Astrocyte of the spinal cord (primary cell): ENCODE data around the gene CHRNG.

ENCODE experiments used
- DNase-seq: peaks from one replicate; pipeline ENCODE4 v3.0.0; 2011; ENCODE audit warnings: low read depth, low spot score
- H3K4me3 ChIP-seq: 2 replicates; pipeline ENCODE4 v1.5.1; 2011; ENCODE audit warnings: low read depth, mild to moderate bottlenecking, low read length, moderate library complexity
- in situ Hi-C: cut with HindIII; loops from 2 replicates; pipeline ENCODE4 v1.10.0; 2017; ENCODE audit warnings: low sequenced_read_pairs
- TF ChIP-seq, protein P1 (sequence below): IDR thresholded peaks from 2 replicates; pipeline ENCODE4 v1.5.1; 2012; ENCODE audit warnings: low read depth, mild to moderate bottlenecking, low read length, inconsistent platforms

CHRNG gene, protein sequence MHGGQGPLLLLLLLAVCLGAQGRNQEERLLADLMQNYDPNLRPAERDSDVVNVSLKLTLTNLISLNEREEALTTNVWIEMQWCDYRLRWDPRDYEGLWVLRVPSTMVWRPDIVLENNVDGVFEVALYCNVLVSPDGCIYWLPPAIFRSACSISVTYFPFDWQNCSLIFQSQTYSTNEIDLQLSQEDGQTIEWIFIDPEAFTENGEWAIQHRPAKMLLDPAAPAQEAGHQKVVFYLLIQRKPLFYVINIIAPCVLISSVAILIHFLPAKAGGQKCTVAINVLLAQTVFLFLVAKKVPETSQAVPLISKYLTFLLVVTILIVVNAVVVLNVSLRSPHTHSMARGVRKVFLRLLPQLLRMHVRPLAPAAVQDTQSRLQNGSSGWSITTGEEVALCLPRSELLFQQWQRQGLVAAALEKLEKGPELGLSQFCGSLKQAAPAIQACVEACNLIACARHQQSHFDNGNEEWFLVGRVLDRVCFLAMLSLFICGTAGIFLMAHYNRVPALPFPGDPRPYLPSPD

DNA sequence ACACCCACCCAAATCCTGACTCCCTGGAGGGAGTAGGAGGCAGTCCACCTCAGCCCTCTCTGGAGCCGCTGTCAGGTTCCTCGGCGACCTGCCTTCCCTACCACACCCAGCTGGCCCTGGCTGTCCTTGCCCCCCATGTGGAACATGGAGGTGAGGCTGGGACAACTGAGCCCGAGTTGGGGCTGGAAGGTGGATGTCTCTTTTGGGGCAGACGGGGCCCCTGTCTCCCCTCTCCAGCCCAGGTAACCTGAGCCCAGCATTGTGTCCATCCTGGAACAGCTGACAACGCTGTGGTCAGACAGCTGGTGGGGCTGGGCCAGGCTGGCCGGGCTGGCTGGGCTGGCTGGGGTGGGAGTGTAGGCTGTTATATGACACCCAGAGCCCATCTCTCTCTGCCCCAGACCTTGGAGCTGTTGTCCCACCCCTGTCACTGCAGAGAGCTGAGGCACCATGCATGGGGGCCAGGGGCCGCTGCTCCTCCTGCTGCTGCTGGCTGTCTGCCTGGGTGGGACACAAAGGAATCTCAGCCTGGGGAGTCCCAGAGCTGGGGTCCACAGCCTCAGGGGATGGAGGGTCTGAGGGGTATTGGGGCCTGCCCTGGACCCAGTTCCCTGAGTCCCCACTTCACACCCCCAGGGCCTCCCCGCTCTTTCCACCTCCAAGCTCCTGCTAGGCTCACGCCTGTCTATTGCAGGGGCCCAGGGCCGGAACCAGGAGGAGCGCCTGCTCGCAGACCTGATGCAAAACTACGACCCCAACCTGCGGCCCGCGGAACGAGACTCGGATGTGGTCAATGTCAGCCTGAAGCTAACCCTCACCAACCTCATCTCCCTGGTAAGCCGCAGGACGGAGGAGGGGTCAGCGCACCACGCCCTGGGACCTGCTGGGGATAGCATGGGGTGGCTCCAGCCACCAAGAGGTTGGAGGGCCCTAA, at the start of gene CHRNG:
CHRNG (plus strand) TSS at position 395 of the 934 bp plus-strand sequence; CDS start at position 451, 56 bp downstream.
- TF ChIP-seq, protein P1, sequence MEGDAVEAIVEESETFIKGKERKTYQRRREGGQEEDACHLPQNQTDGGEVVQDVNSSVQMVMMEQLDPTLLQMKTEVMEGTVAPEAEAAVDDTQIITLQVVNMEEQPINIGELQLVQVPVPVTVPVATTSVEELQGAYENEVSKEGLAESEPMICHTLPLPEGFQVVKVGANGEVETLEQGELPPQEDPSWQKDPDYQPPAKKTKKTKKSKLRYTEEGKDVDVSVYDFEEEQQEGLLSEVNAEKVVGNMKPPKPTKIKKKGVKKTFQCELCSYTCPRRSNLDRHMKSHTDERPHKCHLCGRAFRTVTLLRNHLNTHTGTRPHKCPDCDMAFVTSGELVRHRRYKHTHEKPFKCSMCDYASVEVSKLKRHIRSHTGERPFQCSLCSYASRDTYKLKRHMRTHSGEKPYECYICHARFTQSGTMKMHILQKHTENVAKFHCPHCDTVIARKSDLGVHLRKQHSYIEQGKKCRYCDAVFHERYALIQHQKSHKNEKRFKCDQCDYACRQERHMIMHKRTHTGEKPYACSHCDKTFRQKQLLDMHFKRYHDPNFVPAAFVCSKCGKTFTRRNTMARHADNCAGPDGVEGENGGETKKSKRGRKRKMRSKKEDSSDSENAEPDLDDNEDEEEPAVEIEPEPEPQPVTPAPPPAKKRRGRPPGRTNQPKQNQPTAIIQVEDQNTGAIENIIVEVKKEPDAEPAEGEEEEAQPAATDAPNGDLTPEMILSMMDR, result no peak

DNA sequence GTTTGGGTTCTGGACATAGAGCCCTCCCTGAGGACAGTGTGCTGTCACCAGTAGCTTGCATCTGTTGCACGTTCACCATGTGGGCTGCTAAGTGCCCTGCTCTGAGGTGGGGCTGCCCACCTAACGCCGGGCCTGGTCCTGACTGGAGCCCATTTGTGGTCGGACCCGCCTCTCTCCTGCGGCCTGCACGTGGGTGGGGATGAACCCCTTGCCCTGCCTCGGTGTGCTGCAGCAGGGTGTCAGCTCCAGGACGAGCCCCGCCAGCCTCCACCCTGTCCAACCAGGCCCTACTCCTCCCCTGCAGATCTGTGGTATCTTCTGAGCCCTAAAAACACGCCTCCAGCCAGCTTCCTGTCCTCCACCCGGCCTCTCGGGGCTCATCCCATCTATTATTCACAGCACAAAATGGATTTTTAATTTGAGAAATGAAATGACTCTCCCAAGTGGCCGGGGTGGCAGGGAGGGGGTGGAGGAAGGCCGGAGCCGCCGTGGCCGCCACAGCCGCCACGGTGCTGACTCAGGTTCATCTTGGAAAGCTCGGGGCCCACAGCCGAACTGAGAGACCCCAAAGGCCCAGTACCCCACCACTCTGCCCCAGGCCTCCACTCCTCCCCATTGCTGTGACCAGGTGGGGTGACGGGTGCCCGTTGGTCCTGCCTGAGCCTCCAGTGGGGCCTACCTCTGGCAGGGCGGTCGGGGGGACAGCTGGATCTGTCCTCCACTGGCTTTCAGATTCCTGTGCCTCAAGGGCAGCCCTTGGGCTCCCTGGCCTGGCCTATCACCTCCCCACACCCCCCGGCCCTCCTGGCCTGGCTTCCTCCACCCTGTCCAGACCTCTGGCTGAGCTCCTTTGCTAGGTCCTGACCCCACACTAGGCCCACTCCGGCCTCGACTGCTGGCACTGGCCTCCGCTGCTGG, 49.0 kb upstream of the CHRNG start:
- no peak for DNase-seq
- TF ChIP-seq, protein P1, result no peak
- H3K4me3 ChIP-seq, result no peak overlapping the region
- in situ Hi-C loops, result no loop called here

More for the DNA sequence above, at the start of gene CHRNG:
- in situ Hi-C loops, result no loop called here
- no peak within 1 kb of the TSS for H3K4me3 ChIP-seq
- no peak for DNase-seq

DNA sequence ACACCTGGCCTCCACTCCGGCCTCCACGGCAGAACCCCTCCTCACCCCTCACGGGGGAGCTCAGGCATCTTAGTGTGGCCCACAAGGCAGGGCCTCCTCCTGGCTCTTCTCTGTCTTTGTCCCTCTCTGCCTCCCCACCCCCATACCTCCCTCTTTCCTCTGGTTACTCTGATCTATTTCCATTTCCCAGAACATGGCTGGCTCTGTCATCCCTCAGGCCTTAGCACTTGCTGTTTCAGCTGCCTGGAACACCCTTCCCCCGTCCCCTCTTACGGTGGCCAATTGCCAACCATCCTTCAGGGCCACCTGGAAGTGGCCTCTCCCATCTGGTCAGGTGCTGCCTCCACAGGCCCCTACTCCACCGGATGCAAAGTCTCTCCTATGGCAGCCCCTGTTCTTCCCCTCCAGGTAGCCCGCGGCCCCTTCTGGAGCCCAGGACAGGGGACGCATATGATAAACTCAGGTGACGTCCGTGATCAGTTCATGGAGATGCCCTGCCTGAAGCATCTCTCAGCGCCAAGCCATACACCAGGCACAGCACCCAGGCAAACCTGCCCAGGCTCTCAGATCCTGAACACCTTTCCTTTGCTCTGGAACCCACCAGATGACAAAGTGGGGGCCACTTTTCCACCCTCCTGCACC, 48.2 kb upstream of the CHRNG start:
- TF ChIP-seq, protein P1, result no peak
- in situ Hi-C loops, result no loop called here
- H3K4me3 ChIP-seq, result no peak overlapping the region
- DNase-seq, result no peak

DNA sequence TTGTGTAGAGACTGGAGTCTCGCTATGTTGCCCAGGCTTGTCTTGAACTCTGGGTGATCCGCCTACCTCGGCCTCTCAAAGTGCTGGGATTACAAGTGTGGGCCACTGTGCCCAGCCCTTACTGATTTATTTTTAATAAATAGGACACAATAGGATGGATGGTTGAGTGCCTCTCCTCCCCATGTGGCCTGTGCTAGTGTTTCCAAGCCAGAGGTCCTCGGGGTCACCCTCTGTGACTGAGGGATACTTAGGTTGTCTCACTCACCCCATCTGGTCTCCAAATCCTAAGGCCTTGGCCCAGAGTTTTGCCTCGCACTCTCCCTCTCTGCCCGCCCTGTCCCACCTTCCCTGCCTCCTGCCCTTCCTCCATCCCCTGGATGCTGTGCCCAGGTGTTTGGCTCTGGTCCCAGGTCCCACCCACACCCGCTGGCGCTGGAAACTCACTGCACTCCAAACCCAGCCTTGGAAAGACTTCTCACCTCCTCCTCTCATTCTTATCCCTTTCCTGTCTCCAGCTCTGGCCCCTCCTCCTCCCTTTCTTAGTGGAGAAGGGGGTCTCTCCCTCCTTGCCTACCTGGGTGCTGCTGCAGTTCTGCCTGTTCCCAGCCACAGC, 47.1 kb upstream of the CHRNG start:
- DNase-seq, result no peak
- TF ChIP-seq, protein P1, result no peak
- in situ Hi-C loops, result no loop called here
- no peak overlapping the region for H3K4me3 ChIP-seq

DNA sequence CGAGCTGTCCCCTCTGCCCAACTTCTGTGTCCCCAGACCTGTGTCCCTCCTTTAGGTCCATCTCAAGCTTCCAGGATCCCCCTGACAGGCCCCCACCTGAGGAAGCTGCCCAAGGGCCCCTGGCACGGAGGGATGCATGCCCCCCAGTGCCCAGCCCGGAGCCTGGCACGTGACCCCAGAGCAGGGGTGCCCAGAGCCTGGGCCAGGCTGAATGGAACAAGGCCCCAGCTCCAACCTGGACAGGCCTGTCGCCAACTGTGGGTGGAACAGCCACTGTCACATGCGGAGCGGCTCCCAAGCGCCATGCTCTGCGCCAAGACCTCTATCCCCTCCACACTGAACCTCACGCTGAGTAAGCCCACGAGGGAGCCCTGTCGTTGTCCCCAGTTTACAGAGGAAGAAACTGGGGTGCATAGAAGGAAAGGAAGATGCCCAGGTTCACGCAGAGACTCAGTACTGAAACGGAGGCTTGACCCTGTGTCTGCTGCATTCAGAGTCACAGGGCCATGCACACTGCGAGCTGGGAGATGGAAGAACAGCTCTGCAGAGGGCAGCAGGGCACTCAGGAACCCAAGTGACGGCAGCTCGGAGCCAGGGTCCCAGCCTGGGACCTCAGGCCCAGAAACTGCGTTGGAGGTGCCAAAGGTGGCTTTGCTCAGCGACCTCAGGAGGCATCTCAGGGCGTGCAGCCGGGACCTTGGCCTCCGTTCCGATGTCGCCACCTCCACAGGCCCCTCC, 46.4 kb upstream of the CHRNG start:
- H3K4me3 ChIP-seq, result no peak overlapping the region
- no peak for DNase-seq
- TF ChIP-seq, protein P1, result no peak
- in situ Hi-C loops, result no loop called here
